Stimulated activated CD4-positive, alpha-beta T cell treated with anti-CD3 and anti-CD28 coated beads, TNF-alpha, amount 100 ng/mL, for 48 hours (primary cell): ENCODE data around the gene TMEM131.

Experiments used
- DNase-seq, 3 donors: peaks; one replicate each; pipeline ENCODE4 v3.0.0-alpha.2; 2020; ENCODE audit warnings: low read depth in 3 of 3

TMEM131 gene

GRCh38 chr2:97739020-97739892 lies 256.5 kb downstream of the TMEM131 start:
- no peak for DNase-seq

GRCh38 chr2:97738179-97739019 lies 257.3 kb downstream of the TMEM131 start:
- DNase-seq = no peak

GRCh38 chr2:97737421-97738178 lies 258.1 kb downstream of the TMEM131 start:
- no peak for DNase-seq

GRCh38 chr2:97736608-97737330 lies 259.0 kb downstream of the TMEM131 start:
- no peak for DNase-seq

- no peak for DNase-seq
Measured at GRCh38 chr2:97736185-97736584, 259.6 kb downstream of the TMEM131 start.

- no peak for DNase-seq
Measured at GRCh38 chr2:97735161-97735561, 260.6 kb downstream of the TMEM131 start.

DNA sequence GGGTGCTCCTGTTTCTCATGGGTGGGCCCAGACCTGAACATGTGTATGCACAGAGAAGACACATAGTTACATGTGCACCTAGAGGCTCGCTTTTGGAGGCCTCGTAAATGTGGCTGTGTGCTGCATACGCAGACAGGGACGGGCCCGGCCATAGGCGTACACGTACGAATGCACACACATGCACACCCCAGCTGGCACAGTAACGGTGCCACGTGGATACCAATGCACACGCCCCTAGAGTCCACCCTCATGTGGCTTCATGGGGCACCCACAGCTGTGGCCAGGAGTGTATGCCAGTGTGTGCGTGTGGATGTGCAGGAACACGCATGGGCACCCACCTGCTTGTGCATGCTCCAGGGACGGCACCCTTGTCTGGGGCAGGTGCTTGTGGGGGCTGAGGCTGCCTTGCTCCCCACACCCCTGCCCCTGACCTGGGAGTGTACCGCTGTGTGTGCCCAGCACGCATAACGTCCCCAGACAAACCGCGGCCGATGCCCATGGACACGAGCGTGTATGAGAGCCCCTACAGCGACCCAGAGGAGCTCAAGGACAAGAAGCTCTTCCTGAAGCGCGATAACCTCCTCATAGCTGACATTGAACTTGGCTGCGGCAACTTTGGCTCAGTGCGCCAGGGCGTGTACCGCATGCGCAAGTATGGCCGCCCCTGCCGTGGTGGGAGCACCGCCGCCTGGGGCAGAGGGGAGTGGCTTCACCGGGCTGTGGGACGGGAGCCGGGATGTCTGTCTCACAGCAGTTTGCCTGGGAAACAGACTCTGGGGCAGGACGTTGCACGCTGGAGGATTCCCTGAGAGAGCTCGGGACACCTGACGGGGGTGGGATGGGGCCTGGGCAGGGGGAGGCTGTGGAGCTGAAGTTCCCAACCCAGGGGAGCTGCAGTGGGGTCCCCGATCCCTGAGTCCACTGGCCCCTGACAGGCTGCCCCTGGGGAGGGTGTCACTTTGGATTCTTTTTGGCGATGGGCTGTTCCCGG lies 261.4 kb downstream of the TMEM131 start:
- DNase-seq = no peak

DNA sequence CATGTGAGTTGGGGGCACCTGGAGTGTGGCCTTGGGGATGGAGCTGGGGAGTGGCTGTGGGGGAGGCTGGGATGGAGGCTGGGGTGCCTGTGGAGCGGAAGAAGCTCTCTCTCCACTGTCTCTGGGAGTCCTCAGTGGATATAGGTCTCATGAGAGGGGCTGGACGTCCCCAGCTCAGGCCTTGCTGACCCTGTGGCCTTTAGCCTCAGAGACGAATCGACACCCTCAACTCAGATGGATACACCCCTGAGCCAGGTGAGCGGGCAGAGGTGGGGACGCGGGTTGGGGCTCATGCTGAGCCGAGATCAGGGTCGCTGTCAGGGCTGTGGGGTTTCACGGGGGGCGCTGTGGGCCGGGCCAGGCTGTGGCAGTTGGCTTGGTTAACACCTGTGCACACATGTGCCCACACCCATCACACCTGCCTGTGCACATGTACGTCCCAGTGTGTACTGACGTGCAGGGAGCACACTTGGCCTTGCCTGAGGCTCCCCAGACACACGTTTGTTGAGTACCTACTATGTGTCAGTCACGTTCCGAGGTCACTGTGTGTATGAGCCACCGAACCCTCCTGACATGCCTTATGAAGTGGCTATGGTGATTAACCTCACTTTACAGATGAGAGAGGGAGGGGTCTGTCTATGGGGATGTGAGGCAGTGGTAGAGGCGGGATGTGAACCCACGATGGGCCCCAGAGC lies 262.3 kb downstream of the TMEM131 start:
- no peak for DNase-seq

GRCh38 chr2:97732436-97733340 lies 263.1 kb downstream of the TMEM131 start:
- DNase-seq = no peak

DNA sequence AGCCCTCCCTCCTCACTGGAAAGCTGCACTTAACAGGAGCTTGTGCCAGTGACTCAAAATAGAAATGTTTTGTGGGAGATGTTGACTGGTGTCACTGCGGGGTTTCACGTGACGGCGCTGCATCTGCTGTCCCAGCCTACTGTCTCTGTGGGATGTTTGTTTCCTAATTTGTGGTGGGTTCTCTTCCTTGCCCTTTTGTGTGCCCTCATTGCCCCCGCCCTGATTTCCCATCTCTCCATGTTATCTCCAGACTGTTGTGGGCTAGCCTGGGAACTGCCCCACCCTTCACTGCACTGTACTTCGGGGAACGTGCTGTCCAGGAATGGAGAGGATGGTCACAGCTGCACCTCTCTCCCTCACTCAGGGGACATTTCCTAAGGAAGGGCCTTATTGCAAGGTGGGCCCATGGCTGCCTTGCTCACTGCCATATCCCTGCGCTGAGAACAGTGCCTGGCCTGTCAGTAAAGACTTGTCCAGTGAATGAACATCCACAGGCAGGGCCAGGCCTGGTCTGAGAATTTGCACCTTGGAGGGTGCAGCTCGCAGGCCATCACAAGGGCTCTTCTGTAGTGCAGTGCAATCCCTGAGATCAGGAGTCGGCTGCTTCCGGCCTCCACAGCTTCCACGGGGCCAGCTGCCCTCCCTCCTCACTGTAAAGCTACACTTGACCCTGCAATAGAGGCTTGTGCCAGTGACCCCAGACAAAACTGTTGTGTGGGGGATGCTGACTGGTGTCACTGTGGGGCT lies 264.3 kb downstream of the TMEM131 start:
- no peak for DNase-seq

DNA sequence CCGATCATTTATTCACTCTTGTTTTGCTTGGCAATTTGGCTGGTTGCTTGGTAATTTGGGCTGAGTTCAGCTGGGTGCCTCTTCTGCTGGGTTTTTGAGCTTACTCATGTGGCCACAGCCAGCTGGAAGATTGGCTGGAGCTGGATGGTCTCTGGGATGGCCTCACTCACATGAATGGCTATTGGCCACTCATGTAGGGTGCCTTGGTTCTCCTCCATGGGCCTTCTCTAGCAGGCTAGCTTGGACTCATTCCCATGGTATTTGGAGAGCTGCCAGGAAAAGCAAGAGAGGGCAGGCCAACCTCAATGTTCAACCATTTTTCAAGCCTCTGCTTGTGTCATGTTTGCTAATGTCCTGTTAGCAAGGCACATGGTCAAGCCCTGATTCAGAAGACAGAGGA lies 265.5 kb downstream of the TMEM131 start:
- no peak for DNase-seq

- DNase-seq = no peak
Measured at GRCh38 chr2:97728091-97728731, 267.5 kb downstream of the TMEM131 start.

DNA sequence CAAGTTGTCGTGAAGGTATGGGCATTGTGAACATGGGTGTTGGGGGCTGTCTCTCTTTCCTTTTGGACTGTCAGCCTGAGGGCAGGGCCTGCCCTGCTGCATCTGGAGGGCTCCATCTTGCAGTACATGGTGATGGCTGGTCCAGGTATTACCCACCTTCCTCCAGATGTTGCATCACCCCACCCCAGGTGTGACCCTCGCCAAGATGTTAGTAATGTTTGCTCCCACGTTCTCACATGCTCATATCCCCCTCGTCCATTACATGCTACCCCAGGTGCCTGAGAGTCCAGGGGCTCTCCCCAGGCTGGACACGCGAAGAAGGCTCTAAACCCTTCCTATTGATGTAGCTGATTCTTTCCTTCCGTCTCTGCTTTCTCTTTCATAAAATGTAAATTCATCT lies 268.5 kb downstream of the TMEM131 start:
- no peak for DNase-seq

- no peak for DNase-seq
Measured at GRCh38 chr2:97726261-97727064, 269.3 kb downstream of the TMEM131 start.

DNA sequence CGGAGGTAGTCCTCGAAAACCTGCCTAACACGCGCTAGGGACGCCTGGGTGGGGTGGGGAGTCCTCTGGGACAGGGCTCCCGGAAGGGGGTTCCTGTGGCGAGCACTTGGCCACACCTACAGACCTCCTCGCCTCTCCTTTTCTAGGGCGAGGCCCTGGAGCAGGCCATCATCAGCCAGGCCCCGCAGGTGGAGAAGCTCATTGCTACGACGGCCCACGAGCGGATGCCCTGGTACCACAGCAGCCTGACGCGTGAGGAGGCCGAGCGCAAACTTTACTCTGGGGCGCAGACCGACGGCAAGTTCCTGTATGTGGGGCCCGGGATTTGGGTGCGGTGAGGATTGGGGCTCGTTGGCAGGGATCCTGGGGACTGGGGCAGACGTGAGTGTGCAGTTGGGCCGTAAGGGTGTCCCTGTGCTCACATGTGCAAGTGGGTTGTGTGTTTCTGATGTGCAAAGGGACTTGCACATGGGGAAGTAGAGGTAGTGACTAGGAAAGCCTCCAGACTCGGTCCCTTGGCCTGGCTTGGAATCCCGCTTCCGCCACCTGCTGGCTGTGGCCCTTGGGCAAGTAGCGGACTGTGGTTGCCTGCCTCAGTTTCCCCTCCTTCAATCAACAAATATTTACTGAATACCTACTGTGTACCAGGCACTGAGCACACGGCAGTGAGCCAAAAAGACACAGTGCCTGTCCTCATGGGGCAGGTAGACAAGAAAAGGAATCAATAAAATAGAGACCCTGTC lies 270.6 kb downstream of the TMEM131 start:
- no peak for DNase-seq

DNA sequence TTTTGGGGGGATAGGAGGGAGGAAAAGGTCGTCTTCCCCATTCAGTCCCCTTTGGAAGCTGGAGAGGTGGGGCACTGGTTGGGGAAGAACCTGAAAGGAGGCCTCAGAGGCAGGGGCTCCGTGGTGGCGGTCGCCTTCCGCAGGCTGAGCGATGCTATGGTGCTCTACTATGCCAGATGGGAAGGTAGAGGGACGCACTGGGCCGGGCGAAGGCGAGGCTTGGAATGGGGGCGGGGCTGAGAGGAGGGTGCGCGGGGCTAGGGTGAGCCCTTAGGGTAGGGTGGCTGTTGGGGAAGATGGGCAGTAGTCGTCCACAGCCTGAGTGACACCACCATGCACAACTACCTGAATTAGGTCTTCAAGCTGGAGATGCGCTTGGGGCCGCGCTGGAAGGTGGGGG lies 271.2 kb downstream of the TMEM131 start:
- DNase-seq = no peak
